ENCODE data around the gene CALM1.

DNA sequence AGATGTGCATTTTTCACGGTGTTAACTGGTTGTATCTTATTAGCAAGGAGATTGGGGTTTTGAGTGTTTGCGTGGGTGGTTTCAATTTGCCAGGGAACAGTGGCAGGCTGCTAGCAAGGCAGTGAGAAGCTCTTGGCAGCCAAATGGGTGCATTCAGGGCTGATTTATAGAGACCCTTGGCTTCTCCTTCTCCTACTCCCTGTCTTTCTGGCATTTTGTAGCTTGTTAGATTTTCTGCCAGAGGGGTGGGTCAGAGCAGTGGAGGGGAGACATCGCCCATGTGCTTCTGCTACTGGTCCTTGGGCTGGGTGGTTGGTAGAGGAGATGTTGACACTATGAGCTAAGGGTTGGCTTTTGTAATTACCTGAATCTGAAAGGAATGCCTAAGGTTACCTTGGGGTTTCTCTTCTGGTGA lies 9.6 kb downstream of the CALM1 start:
- TF ChIP-seq EZH2phosphoT487 (IDR thresholded peaks at IDR 0.05; ENCODE audit: low read depth, severe bottlenecking, unreplicated experiment), result no peak
- TF ChIP-seq, protein P1, sequence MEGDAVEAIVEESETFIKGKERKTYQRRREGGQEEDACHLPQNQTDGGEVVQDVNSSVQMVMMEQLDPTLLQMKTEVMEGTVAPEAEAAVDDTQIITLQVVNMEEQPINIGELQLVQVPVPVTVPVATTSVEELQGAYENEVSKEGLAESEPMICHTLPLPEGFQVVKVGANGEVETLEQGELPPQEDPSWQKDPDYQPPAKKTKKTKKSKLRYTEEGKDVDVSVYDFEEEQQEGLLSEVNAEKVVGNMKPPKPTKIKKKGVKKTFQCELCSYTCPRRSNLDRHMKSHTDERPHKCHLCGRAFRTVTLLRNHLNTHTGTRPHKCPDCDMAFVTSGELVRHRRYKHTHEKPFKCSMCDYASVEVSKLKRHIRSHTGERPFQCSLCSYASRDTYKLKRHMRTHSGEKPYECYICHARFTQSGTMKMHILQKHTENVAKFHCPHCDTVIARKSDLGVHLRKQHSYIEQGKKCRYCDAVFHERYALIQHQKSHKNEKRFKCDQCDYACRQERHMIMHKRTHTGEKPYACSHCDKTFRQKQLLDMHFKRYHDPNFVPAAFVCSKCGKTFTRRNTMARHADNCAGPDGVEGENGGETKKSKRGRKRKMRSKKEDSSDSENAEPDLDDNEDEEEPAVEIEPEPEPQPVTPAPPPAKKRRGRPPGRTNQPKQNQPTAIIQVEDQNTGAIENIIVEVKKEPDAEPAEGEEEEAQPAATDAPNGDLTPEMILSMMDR (IDR thresholded peaks at IDR 0.05; ENCODE audit: poor library complexity), result no peak

Data from hepatocyte (in vitro differentiated cells).